GM13976 (cell line): ENCODE results near the gene RMRP.
A peak's percentile ranks its signal among the peaks of the same experiment; 100 is the strongest.

Source experiments
- DNase-seq: peaks from one replicate; pipeline ENCODE4 v3.0.0; 2012; ENCODE audit warnings: low spot score
- in situ Hi-C: fragments of 300-500 bp; cut with MboI; formaldehyde crosslinking; loops from one replicate; pipeline ENCODE4 v1.12.0; 2022; ENCODE audit warnings: low sequenced_read_pairs, mixed read lengths, inconsistent platforms; ENCODE audit not compliant: unreplicated experiment
- TF ChIP-seq, protein P1 (sequence below): IDR thresholded peaks from 2 replicates; pipeline ENCODE4 v1.5.1; 2012; ENCODE audit warnings: borderline replicate concordance, mild to moderate bottlenecking; ENCODE audit not compliant: insufficient read depth; ENCODE audit errors: extremely low read depth, missing control alignments, control extremely low read depth

Gene RMRP

DNA sequence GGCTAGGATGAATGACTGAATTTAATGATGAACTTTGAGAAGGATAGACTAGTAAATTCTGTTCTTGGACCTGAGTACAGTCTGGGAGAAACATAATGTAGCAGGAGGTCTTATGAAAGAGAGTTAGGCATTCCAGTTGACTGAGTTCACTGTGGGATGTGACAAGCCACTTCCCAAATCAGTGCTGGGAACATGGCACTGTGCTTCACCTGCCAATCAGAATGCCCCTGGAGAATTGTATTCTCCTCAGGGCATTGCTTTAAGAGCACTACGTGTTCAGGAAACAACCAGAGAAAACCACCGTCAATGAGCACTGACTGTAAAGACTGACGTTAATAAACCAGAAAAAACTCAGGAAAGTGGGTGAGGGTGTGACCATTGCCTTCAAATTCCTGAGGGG lies 1.5 kb upstream of the RMRP start:
- TF ChIP-seq, protein P1, sequence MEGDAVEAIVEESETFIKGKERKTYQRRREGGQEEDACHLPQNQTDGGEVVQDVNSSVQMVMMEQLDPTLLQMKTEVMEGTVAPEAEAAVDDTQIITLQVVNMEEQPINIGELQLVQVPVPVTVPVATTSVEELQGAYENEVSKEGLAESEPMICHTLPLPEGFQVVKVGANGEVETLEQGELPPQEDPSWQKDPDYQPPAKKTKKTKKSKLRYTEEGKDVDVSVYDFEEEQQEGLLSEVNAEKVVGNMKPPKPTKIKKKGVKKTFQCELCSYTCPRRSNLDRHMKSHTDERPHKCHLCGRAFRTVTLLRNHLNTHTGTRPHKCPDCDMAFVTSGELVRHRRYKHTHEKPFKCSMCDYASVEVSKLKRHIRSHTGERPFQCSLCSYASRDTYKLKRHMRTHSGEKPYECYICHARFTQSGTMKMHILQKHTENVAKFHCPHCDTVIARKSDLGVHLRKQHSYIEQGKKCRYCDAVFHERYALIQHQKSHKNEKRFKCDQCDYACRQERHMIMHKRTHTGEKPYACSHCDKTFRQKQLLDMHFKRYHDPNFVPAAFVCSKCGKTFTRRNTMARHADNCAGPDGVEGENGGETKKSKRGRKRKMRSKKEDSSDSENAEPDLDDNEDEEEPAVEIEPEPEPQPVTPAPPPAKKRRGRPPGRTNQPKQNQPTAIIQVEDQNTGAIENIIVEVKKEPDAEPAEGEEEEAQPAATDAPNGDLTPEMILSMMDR: no peak
- no peak for DNase-seq
- in situ Hi-C loops: no loop called here

DNA sequence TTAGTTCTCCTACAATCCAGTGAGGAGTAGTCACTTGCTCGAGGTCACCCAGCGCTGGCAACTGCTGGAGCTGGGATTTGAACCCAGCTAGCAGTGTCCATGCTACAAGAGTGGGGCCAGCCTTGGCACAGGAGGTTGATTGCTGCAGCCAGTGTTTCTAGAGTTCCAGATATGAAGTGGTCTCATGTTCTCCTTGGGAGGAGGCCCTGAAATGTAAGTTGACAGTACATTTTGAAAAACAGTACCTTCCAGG lies 1.1 kb upstream of the RMRP start:
- in situ Hi-C loops: no loop called here
- TF ChIP-seq, protein P1: no peak
- no peak for DNase-seq

DNA sequence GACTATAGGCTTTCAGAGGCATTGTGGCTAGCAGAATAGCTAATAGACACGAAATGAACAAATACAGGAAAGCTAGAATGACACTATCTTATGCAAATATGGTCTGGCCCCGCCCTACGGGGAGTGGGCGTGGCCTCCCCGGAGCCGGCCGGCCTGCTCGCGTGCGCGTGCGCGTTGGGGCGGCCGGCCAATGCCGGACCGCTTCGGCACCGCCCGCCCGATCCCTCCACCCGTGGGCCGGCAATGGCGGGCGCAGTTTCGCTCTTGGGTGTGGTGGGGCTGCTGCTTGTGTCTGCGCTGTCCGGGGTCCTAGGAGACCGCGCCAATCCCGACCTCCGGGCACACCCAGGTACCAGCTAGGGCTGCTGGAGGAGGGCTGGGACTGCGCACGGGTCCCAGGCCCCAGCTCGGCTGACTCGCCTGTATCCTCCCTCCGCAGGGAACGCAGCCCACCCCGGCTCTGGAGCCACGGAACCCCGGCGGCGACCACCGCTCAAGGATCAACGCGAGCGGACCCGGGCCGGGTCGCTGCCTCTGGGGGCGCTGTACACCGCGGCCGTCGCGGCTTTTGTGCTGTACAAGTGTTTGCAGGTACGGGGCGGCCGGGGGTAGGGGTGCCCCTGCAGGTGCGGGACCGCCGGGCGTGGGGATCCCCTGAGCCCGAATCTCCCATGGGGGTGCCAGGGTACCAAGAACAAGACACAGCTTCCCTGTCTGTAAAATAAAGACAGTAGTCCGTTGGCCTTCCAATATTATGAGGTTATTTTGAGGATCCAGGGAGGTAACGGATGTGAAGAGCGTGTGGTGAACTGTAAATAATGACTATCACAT lies 533 bp upstream of the RMRP start, which contains the start of gene CCDC107:
Gene CCDC107 (plus strand): TSS at position 156 of the 831 bp plus-strand sequence. CDS start 88 bp downstream, at position 244.
- DNase-seq: peak; percentile 97
- TF ChIP-seq, protein P1: peak; percentile 65
- in situ Hi-C loops: no loop called here

DNA sequence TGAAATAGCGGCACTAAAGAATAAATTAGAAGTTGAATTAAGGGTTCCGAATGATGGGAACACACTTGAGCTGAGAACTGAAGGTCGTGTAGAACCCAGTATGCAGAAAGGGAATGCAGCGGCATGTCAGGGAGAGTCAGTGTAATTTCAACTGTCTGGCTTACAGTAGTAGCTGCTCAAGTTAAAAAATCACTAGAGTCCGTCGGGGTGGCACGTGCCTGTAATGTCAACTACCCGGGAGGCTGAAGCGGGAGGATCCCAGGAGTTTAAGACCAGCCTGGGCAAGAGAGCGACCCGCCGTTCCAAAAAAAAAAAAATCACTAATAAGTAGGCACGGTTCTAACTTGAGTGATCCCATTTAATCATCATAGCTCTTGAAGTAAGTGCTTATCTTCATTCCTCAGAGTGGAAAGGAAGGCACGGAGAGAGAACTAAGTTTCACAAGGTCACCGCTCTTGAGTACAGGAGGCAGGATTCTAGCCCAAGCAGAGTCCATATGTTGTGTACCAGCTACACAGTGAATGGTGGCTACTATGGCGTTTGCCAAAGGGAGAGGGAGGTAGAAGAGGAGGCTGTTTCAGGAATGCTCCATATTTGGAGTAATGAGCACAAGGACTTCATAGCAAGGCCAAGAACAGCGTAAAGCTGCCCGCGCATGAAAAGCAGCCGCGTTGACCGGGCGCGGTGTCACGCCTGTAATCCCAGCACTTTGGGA lies 831 bp downstream of the RMRP start:
- no peak for DNase-seq
- in situ Hi-C loops: no loop called here
- TF ChIP-seq, protein P1: no peak

DNA sequence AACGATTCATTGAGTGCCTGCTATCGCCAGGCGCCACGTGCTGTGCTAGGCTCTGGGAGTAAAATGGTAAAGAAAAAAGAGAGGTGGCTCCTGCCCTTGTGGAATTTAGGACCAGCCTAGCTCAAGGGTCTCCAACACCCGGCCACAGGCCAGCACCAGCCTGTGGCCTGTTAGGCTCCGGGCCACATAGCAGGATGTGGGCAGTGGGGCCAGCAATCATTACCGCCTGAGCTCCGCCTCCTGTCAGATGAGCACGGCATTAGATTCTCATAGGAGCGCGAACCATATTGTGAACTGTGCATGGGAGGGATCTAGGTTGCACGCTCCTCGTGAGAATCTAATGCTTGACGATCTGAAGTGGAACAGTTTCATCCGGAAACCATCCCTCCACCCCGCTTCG lies 1.5 kb downstream of the RMRP start:
- in situ Hi-C loops: no loop called here
- TF ChIP-seq, protein P1: no peak

DNA sequence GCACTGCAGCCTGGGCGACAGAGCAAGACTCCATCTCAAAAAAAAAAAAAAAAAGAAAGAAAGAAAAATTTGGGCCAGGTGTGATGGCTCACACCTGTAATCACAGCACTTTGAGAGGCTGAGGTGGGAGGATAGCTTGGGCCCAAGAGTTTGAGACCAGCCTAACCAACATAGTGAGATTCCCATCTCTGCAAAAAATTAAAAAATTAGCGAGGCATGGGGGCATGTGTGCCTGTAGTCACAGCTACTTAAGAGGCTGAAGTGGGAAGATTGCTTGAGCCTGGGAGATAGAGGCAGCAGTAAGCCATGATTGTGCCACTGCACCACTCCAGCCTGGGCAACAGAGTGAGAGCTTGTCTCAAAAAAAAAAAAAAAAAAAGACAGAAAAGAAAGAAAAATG lies 4.2 kb downstream of the RMRP start:
- DNase-seq: no peak
- in situ Hi-C loops: no loop called here
- TF ChIP-seq, protein P1: no peak

More for the DNA sequence above, 1.5 kb downstream of the RMRP start:
- no peak for DNase-seq

DNA sequence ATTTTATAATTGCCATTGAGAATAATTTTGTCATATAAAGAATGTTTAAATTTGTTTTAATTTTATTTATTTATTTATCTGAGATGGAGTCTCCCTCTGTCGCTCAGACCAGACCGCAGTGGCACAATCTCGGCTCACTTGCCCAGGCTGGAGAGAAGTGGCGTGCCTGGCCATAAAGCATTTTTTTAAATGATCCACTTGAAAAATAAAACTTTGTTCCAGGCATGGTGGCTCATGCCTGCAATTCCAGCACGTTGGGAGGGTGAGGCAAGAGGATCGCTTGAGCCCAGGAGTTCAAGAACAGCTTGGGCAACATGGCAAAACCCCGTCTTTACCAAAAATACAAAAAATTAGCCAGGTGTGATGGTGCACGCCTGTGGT lies 5.0 kb downstream of the RMRP start:
- no peak for DNase-seq
- in situ Hi-C loops: no loop called here
- TF ChIP-seq, protein P1: no peak
